SU-DHL-6 (cell line): ENCODE measurements around the gene DUS1L.
A peak's percentile ranks its signal among the peaks of the same experiment; 100 is the strongest.

Experiments used
- H2AFZ ChIP-seq: fragments of 200-600 bp; sonication (generic); 2 replicates; pipeline ENCODE4 v1.6.1; 2014; ENCODE audit warnings: low read depth, mild to moderate bottlenecking, moderate library complexity, mixed read lengths, antibody characterized with exemption, low read length; ENCODE audit not compliant: severe bottlenecking
- H3F3A ChIP-seq: fragments of 200-600 bp; shearing (Covaris generic); 2 replicates; pipeline ENCODE4 v1.6.0; 2016; ENCODE audit warnings: antibody characterized with exemption, mild to moderate bottlenecking; ENCODE audit not compliant: insufficient read depth
- H3K27ac ChIP-seq: fragments of 200-600 bp; sonication (generic); 2 replicates; pipeline ENCODE4 v1.5.1; 2016; ENCODE audit warnings: low read depth, mild to moderate bottlenecking, low read length, moderate library complexity, mixed read lengths
- H3K27me3 ChIP-seq: fragments of 200-600 bp; sonication (generic), shearing (Covaris generic); 2 replicates; pipeline ENCODE4 v1.6.0; 2014; ENCODE audit warnings: mild to moderate bottlenecking, low read length
- H3K36me3 ChIP-seq: fragments of 200-600 bp; sonication (generic); 2 replicates; pipeline ENCODE4 v1.6.1; 2014; ENCODE audit warnings: mild to moderate bottlenecking, low read length, mixed read lengths
- H3K4me2 ChIP-seq: fragments of 300-600, 200-600 bp; shearing (Covaris generic), sonication (generic); 2 replicates; pipeline ENCODE4 v1.6.0; 2014; ENCODE audit warnings: low read length, low read depth, mild to moderate bottlenecking; ENCODE audit not compliant: poor library complexity, severe bottlenecking
- H3K4me3 ChIP-seq: fragments of 200-600 bp; sonication (generic); 2 replicates; pipeline ENCODE4 v1.5.1; 2014; ENCODE audit warnings: antibody characterized with exemption, low read length, mild to moderate bottlenecking, mixed read lengths; ENCODE audit not compliant: insufficient read depth, poor library complexity, severe bottlenecking
- H3K79me2 ChIP-seq: fragments of 200-600 bp; sonication (generic); 2 replicates; pipeline ENCODE4 v1.6.1; 2014; ENCODE audit warnings: mild to moderate bottlenecking, low read length, moderate library complexity; ENCODE audit not compliant: insufficient read depth
- H3K9ac ChIP-seq: fragments of 200-600 bp; sonication (generic); 2 replicates; pipeline ENCODE4 v1.7.0; 2014; ENCODE audit warnings: mild to moderate bottlenecking, low read length
- H3K9me2 ChIP-seq: fragments of 200-600 bp; sonication (generic); replicated peaks from 2 replicates; pipeline ENCODE4 v1.6.1; 2014; ENCODE audit warnings: low read length; ENCODE audit not compliant: insufficient read depth
- H3K9me3 ChIP-seq: fragments of 200-600 bp; sonication (generic); 2 replicates; pipeline ENCODE4 v1.6.1; 2014; ENCODE audit warnings: low read length, mixed read lengths; ENCODE audit not compliant: insufficient read depth
- H4K20me1 ChIP-seq: fragments of 200-600 bp; sonication (generic); 2 replicates; pipeline ENCODE4 v1.6.1; 2014; ENCODE audit warnings: low read depth, mild to moderate bottlenecking, antibody characterized with exemption, low read length, moderate library complexity, mixed read lengths
- EZH2phosphoT487 ChIP-seq: fragments of 200-600 bp; sonication (generic), shearing (Covaris generic); conservative IDR thresholded peaks from 2 replicates; pipeline ENCODE4 v1.6.1; 2018; ENCODE audit warnings: mild to moderate bottlenecking, antibody characterized with exemption, low read length, moderate library complexity, mixed read lengths
- TF ChIP-seq, protein P1 (sequence below): fragments of 200-600 bp; sonication (generic); IDR thresholded peaks from one replicate; pipeline ENCODE4 v1.5.1; 2017; ENCODE audit warnings: antibody characterized with exemption, mild to moderate bottlenecking, low read length, moderate library complexity; ENCODE audit not compliant: insufficient read depth, poor library complexity, severe bottlenecking

Gene DUS1L

DNA sequence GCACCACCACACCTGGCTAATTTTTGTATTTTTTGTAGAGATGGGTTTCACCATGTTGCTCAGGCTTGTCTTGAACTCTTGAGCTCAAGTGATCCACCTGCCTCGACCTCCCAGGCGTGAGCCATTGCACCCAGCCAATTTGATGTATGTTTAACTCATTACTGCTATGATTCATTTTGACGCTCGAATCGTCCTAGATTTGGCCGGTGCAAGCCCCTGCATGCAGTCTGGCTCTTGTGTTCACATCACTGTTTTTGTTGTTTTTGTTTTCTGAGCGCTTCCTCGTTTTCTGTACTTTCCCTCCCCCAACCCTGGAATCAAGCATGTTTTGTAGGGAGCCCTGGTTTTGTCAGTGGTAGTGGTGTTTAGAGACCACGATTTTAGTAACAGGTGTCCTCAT is 7.8 kb upstream of the DUS1L start:
- H3K79me2 ChIP-seq = no peaks in the 10 kb centered on the region
- TF ChIP-seq, protein P1, sequence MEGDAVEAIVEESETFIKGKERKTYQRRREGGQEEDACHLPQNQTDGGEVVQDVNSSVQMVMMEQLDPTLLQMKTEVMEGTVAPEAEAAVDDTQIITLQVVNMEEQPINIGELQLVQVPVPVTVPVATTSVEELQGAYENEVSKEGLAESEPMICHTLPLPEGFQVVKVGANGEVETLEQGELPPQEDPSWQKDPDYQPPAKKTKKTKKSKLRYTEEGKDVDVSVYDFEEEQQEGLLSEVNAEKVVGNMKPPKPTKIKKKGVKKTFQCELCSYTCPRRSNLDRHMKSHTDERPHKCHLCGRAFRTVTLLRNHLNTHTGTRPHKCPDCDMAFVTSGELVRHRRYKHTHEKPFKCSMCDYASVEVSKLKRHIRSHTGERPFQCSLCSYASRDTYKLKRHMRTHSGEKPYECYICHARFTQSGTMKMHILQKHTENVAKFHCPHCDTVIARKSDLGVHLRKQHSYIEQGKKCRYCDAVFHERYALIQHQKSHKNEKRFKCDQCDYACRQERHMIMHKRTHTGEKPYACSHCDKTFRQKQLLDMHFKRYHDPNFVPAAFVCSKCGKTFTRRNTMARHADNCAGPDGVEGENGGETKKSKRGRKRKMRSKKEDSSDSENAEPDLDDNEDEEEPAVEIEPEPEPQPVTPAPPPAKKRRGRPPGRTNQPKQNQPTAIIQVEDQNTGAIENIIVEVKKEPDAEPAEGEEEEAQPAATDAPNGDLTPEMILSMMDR = no peak
- TF ChIP-seq EZH2phosphoT487 = no peak

DNA sequence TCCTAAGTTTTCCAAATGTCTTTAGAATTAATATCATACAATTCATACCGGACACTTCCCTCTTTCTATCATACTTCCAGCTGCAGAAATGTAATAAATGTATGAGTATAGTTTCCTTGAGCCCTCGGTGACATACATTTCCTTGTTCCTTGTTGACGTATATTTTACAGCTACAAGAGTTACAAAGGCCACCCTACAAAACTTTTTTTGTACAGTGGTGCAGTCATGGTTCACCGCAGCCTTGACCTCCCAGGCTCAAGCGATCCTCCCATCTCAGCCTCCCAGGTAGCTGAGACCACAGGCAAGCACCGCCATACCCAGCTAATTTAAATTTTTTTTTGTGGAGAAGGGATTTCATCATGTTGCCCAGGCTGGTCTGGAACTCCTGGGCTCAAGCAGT is 7.2 kb upstream of the DUS1L start:
- H3K27me3 ChIP-seq = no peaks in the 10 kb centered on the region
- no peak overlapping the region for H3K9ac ChIP-seq
- H3F3A ChIP-seq = peaks cover 9% of the 10 kb centered on the region; the same call in 1 of the 2 replicates
- no peaks in the 10 kb centered on the region for H3K9me3 ChIP-seq
- no peak overlapping the region for H3K4me3 ChIP-seq
- no peaks in the 10 kb centered on the region for H3K36me3 ChIP-seq
- H4K20me1 ChIP-seq = no peaks in the 10 kb centered on the region
- no peak overlapping the region for H2AFZ ChIP-seq
- no peaks in the 10 kb centered on the region for H3K9me2 ChIP-seq
- H3K4me2 ChIP-seq = no peak overlapping the region
- H3K79me2 ChIP-seq = no peaks in the 10 kb centered on the region
- no peak for TF ChIP-seq EZH2phosphoT487
- TF ChIP-seq, protein P1 = no peak
- H3K27ac ChIP-seq = no peak overlapping the region

More for the DNA sequence above, 7.8 kb upstream of the DUS1L start:
- H3K9ac ChIP-seq = no peak overlapping the region
- H3K9me3 ChIP-seq = no peaks in the 10 kb centered on the region
- H3K4me2 ChIP-seq = no peak overlapping the region
- no peaks in the 10 kb centered on the region for H3K27me3 ChIP-seq
- peaks cover 9% of the 10 kb centered on the region; the same call in 1 of the 2 replicates for H3F3A ChIP-seq
- H2AFZ ChIP-seq = no peak overlapping the region
- no peaks in the 10 kb centered on the region for H3K36me3 ChIP-seq
- no peak overlapping the region for H3K4me3 ChIP-seq
- no peaks in the 10 kb centered on the region for H4K20me1 ChIP-seq
- H3K9me2 ChIP-seq = no peaks in the 10 kb centered on the region
- H3K27ac ChIP-seq = no peak overlapping the region

GRCh38 chr17:82070611-82071010 is 5.0 kb upstream of the DUS1L start:
- TF ChIP-seq, protein P1 = no peak
- no peak for TF ChIP-seq EZH2phosphoT487

GRCh38 chr17:82065193-82065637 is 389 bp downstream of the DUS1L start:
- TF ChIP-seq, protein P1 = no peak
- no peak for TF ChIP-seq EZH2phosphoT487
- peaks cover 8% of the 10 kb centered on the region; the same call in 1 of the 2 replicates for H3K79me2 ChIP-seq
- H3K9ac ChIP-seq = peak overlapping the region; percentile 92
- no peaks in the 10 kb centered on the region for H3F3A ChIP-seq
- peak overlapping the region; percentile 39 for H3K27ac ChIP-seq
- no peaks in the 10 kb centered on the region for H3K9me2 ChIP-seq
- H3K4me2 ChIP-seq = peak overlapping the region; percentile 62
- no peak overlapping the region for H2AFZ ChIP-seq
- peak overlapping the region; percentile 59 for H3K4me3 ChIP-seq
- no peaks in the 10 kb centered on the region for H3K36me3 ChIP-seq
- H3K9me3 ChIP-seq = no peaks in the 10 kb centered on the region
- no peaks in the 10 kb centered on the region for H3K27me3 ChIP-seq
- no peaks in the 10 kb centered on the region for H4K20me1 ChIP-seq

More at GRCh38 chr17:82070611-82071010, 5.0 kb upstream of the DUS1L start:
- Histone ChIP-seq H3K27ac (no peak overlapping the region), H3K27me3 (no peaks in the 10 kb centered on the region), H3K9ac (no peak overlapping the region), H3F3A (no peaks in the 10 kb centered on the region), H3K9me2 (no peaks in the 10 kb centered on the region), H3K36me3 (no peaks in the 10 kb centered on the region), H3K79me2 (no peaks in the 10 kb centered on the region), H3K9me3 (no peaks in the 10 kb centered on the region), H3K4me3 (no peak overlapping the region), H2AFZ (no peak overlapping the region), H3K4me2 (no peak overlapping the region), H4K20me1 (no peaks in the 10 kb centered on the region)
